ENCODE measurements around the gene ZNF672.

ZNF672 gene

DNA sequence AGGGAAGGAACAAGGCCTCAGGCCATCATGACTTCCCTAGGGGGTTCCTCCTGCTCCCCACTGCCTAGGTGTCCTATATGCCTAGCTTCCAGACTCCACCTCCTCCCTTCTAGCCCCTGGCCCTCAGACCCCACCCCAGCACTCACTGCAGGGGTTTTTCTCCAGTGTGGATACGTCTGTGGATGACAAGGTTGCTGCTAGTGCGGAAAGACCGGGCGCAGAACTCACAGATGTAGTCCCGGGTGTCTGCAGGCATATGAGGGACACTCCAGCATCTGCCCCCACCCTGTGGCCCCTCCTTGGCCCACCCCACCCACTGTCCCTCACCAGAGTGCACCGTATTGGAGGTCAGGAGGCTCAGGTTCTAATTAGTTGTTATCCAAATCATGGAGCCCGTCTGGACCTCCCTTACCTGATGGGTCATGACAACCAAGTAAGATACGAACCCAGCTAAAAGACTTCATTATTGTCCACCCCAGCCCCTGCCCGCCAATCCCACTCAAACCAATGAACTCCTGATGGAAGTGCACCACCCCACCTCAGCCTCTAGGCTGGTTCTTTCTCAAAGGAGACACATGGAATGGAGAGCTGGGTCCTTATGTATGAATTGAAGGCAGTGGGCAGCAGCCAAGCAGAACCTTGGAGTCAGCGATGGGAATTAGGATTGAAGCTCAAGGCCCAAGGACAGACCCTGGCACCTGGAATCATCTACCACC, 12.7 kb downstream of the ZNF672 start:
- no peak for DNase-seq (ENCODE audit: insufficient read length, low spot score)

DNA sequence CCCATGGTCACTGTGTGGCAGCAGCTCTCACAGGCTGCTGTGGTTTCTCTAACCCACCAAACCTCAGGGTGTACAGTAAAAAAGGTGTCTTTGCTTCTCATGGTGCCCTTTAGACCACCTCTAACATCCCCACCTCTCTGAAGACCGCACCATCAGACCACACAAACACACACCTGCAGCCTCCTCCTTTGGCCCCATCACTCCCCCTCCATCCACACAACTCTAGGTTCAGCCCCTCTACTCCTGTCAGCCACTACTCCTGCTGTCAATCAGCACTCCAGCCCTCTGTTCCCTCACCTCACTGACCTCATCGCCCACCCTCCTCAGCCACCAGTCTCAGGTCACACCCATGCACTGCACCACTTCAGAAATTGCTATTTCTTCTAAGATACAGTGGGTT, 13.4 kb downstream of the ZNF672 start:
- DNase-seq (ENCODE audit: insufficient read length, low spot score) (no peak), FAIRE-seq (no peak)

More for the DNA sequence above, 12.7 kb downstream of the ZNF672 start:
- no peak for FAIRE-seq

DNA sequence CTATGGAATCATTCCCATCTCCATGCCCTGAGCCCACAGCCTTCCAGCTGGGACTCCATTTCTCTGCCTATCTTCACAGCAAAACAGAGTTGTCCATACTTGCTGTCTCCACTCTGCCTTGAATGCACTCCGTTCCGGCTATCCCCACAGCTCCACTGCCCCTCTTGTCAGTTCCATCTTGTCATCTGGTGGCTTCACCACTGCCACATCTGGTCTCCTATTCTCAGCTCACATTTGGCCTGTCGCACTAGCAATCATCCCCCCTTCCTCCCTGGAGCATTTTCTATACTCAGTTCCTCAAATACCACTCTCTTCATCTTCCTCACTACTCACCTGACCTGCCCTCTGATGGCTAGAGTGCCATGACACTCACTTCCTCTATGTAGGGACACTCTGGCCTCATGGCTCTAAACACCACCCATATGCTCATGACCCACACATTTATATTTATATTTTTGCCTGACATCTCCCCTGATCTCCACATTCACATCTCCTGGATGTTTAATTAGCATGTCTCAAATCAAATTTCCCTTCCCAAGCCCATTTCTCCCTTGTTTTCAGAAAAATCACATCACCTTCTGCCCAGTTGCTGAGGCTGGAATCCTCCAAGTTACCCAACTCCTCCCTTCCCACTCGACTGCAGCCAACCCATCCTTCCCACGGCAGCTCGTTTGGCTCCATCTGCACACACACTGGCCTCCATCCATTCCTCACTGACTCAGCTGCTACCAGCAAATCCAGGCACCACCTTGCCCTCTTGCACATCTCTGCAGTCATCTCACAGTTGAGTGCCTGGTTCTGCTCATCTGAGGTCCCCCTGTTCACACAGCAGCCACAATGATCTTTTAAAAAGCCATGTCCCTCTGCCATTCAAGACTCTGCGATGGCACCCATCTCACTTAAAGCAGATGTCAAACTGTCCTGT, 14.7 kb downstream of the ZNF672 start:
- DNase-seq (ENCODE audit: insufficient read length, low spot score), result no peak
- FAIRE-seq, result no peak

DNA sequence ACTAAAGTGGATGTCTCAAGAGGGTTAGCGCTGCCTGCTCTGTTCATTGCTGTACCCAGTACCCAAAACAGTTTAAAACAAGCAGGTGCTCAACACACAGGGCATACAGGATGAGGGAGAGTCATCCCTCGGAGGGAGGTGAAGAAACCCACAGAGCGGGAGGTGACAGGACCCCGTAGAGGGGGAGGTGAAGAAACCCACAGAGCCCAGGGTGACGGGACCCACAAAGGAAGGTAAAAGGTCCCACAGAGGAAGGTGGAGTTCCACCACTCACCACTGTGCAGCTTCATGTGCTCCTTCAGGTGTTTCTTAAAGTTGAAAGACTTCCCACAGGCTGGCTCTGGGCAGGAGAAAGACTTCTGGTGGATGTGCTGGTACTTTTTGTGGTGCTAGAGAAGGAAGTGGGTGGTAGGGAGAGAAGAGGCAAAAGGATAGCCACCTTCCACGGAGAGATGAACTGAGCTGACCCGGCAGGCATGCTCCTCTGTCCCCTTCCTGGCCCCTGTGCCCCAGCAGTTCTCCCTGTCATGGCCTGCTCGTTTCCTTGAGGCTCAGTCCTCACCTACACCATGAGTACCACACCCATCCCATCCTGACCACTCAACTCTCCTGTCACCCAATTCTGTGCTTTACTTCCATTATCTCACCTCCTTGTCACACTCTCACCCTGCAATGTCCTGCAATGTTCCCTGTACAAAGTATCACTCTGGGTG, 15.8 kb downstream of the ZNF672 start:
- DNase-seq (ENCODE audit: insufficient read length, low spot score) (no peak), FAIRE-seq (no peak)

DNA sequence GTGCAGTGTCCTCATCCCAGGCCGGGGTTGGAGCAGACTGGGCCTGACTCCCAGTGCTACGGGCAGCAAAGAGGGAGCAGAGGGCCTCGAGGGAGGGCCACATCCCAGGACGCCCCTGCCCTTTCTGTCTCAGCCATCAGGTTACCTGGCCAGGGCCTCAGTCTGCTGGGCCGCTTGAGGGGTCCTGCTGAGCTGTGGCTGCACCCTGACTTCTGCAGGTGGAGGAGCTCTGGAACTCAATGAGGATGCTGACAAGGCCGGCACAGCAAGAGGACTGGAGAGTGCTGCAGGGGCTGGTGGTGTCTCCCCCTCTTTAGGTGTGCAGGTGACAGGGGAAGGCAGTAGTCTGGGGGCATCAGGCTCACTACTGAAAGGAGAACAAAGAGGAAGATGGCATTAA, 17.6 kb downstream of the ZNF672 start:
- no peak for FAIRE-seq
- no peak for DNase-seq (ENCODE audit: insufficient read length, low spot score)

DNA sequence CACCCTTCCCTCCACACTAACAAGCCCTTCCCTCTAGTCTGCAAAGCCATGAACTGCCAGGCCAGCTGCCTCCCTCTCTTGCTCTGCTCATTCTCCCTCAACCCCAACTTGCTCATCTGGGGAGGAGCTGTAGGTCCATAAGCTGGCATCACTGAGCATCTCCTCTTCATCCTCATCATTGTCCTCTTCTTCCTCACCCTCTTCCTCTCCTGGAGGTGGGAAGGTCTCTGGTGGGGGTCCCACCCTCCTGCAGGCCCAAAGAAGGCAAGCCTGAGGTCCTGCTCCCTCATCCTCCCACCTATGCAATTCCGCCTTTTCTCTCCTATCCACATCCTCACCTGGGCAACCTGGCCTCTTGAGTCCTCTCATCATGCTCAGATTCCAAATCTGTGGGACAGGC, 18.2 kb downstream of the ZNF672 start:
- DNase-seq (ENCODE audit: insufficient read length, low spot score) (no peak), FAIRE-seq (no peak)

DNA sequence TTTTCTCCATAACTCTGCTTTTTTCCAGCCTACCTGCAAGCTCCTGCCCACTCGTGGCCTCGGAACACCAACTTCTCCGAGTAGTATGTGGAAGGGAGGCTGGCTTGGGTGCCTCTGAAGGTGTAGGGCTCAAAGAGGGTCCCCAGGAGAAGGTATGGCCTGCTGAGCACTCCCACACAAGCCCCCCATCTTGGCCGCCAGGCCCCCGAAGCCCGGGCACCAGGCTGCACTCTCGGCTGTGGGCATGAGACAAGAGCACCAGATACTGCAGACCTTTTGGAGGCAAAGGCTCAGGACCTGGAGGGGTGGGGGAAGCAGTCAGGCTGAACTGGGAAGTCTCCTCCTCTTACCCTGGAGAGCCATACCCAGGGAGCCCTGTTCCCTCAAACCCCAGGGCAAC, 19.2 kb downstream of the ZNF672 start:
- no peak for DNase-seq (ENCODE audit: insufficient read length, low spot score)
- FAIRE-seq, result no peak

DNA sequence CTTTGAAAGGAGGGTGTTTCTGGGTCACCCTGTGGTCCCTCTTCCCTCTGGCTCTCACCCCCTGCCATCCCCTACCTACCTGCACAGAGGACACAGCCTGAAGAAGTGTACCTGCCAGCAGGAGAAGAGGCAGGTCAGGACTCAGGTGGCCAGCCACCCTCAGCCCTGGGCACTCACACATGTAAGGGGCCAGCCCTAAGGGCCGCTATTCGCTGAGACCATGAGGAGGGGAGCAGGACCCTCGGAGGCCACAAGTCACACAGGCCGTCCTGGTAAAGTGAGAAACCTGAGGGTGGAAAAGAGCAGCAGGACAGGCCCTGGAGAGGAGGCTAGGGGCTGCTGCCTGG, 19.7 kb downstream of the ZNF672 start:
- DNase-seq (ENCODE audit: insufficient read length, low spot score), result no peak
- FAIRE-seq, result no peak

DNA sequence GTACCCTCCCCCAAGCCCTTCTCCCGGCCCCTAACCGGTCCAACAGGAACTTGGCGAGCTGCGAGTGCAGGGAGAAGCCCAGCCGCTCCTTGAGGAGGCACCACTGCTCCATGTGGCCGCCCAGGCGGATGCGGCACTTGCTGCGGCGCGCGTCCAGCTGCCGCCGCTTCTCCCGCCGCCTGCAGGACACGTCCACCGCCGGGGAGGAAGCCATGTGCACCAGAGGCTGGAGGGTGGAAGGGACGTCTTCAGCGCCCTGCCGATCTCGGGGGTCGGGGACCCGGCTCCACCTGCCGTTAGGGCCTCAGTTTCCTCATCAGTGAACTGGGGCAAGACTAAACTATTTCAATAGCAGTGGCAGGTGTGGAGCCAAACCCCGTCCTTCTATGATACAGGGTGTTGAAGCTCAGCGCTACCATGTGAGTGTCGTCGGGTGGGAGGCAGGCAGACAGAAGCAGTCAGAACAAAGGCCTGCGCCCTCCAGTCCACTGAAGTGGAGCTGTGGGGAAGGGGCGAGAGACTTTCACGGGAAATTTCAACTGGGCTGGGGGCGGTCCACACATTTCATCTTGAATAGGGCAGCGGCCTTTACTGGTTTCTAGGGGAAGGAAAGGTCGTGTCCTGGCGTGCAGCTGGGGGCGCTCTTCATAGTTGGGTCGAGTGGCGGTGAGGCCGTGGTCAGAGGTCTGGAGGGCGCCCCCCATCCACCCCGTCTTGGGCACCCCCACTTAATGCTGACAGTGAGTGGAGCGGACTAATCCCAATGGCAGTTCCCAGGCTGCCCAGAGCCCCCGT, 20.3 kb downstream of the ZNF672 start:
- DNase-seq (ENCODE audit: insufficient read length, low spot score), result no peak
- peak; percentile 35 for FAIRE-seq

GRCh38 chr1:248858891-248859889, 21.2 kb downstream of the ZNF672 start, which contains the start of gene ZNF692:
Gene ZNF692 (minus strand): TSS chr1:248859085. CDS start chr1:248858309, 776 bp downstream.
- DNase-seq (ENCODE audit: insufficient read length, low spot score), result peak; percentile 92
- peak; percentile 84 for FAIRE-seq

DNA sequence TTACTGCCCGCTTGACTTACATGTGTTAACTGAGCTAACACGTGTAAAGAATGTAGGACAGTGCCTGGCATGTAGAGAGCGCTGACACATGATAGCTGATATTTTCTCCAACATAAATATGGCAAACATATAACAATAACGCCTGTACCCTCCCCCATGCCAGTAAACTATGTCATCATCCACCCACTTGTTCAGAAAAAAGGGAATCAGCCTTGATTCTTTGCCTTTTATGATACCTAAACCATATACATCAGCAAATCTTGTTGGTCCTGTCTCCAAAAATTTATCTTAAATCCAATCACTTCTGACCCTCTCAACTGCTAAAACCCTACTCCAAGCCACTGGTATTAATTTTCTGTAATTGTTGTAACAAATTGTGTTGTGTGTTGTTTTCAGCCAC, 22.0 kb downstream of the ZNF672 start:
- DNase-seq (ENCODE audit: insufficient read length, low spot score), result no peak
- FAIRE-seq, result no peak

- FAIRE-seq (no peak), DNase-seq (ENCODE audit: insufficient read length, low spot score) (no peak)
Measured at GRCh38 chr1:248861616-248862015, 23.6 kb downstream of the ZNF672 start.

DNA sequence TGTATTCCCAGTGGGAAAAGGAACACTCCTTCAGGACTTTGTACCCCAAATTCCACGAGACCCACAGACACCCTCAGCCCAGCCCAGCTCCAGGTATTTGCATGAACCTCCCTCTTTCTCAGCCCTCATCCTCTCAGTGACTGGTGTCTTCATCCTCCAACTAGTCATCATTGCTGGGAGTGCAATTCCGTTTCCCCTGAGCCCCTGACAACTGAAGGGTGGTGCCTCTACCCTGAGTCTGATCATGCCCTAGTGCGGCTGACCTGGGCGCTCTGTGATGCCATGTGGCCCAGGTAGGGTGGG, 24.6 kb downstream of the ZNF672 start:
- DNase-seq (ENCODE audit: insufficient read length, low spot score), result no peak
- no peak for FAIRE-seq

DNA sequence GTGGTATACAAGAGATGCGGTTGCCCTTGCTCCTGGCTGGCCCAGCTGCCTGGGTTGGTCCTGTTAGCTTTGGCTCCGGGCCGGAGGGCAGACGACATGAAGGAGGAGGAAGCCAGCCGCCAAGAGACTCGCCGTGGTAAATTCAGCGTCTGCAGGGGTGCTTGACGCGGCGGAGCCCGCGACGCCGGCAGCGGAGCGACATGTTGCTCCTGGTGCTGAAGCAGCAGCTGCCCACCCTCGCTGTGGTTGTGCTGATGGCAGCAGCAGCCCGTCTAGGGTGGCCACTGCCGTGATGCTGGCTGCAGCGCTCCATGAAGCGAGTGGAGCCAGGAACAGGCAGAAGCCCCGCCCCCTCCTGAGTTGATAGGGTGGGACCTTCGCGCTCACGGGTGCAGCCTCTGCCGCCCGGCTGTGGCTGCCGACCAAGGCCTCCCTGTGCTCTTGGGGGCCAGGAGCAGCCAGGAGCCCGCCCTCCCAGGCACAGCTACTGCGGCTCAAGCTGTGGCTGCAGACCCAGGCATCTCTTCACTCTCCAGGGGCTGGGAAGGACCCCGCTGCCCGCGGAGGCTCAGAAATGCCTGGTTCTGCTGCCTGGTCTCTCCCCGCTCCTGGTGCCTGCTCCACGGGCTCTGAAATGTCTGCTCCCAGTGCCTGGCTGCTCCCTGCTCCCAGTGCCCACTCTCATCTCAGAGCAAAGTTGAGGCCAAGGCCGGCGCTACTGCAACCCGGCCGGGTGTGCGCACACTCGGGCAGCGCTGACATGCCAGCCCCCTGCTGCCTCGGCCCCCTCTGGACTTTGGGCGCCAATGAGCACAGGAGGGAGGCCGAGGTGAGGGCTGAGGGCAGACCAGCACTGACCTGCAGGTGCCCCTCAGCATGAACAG, 25.2 kb downstream of the ZNF672 start:
- DNase-seq (ENCODE audit: insufficient read length, low spot score) (no peak), FAIRE-seq (peak; percentile 39)

- no peak for DNase-seq (ENCODE audit: insufficient read length, low spot score)
Measured at GRCh38 chr1:248871837-248872401, 33.9 kb downstream of the ZNF672 start.

GRCh38 chr1:248872752-248873408, 34.9 kb downstream of the ZNF672 start:
- peak; percentile 76 for FAIRE-seq
- DNase-seq (ENCODE audit: insufficient read length, low spot score), result no peak

More at GRCh38 chr1:248871837-248872401, 33.9 kb downstream of the ZNF672 start:
- no peak for FAIRE-seq

GRCh38 chr1:248873409-248873992, 35.5 kb downstream of the ZNF672 start:
- DNase-seq (ENCODE audit: insufficient read length, low spot score), result no peak
- FAIRE-seq, result peak; percentile 95
